ENCODE measurements around the gene TUT7.

GRCh38 chr9:86333651-86334050 is 20.6 kb downstream of the TUT7 start:
- TF ChIP-seq CTCF (IDR thresholded peaks at IDR 0.05), result no peak
- no peak for TF ChIP-seq EZH2 (IDR thresholded peaks at IDR 0.05)
